ENCODE results near the gene CLMN. TPM values are rescaled to one million over a fixed set of nuclear protein-coding genes. Genes with fewer than 3 reads are reported as not detected.

The CLMN gene
- 4.5 and 9.6 TPM in 2 replicates for total RNA-seq

- TF ChIP-seq CTCF (conservative IDR thresholded peaks at IDR 0.05; ENCODE audit: low read depth, low read length): no peak
- peak within 1 kb of the TSS; percentile 85 for H3K4me3 ChIP-seq (ENCODE audit: low read depth, low read length)
- no peak for DNase-seq (ENCODE audit: low read depth)
Observed at GRCh38 chr14:95319312-95320077, at the start of gene CLMN. CLMN (minus strand) TSS chr14:95319908; CDS start chr14:95319792, 116 bp downstream.

DNA sequence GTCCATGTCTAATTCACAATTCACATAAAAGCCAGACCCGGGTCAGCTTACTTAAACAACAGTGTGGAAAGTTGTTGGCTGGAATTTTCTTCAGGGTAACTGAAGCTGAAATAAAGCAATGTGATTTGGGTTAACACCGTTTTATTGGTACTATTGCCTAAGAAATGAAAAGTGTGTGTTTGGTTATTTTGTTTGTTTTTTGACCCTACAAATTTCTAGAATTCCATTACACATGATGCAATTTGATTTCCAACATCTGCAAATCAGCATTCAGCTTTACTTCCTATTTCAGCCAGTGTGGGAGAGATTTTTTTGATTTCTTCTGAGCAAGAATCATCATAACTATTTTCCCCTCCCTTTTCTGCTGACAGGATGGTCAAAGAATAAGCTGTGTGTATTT is 45.7 kb upstream of the CLMN start:
- TF ChIP-seq CTCF (conservative IDR thresholded peaks at IDR 0.05; ENCODE audit: low read depth, low read length): no peak
- no peak overlapping the region for H3K4me3 ChIP-seq (ENCODE audit: low read depth, low read length)
- no peak for DNase-seq (ENCODE audit: low read depth)

GRCh38 chr14:95364481-95365209 is 44.9 kb upstream of the CLMN start:
- H3K4me3 ChIP-seq (ENCODE audit: low read depth, low read length): no peak overlapping the region
- no peak for TF ChIP-seq CTCF (conservative IDR thresholded peaks at IDR 0.05; ENCODE audit: low read depth, low read length)
- DNase-seq (ENCODE audit: low read depth): no peak

- H3K4me3 ChIP-seq (ENCODE audit: low read depth, low read length): no peak overlapping the region
- no peak for TF ChIP-seq CTCF (conservative IDR thresholded peaks at IDR 0.05; ENCODE audit: low read depth, low read length)
Observed at GRCh38 chr14:95363468-95363954, 43.8 kb upstream of the CLMN start.

GRCh38 chr14:95362138-95362494 is 42.4 kb upstream of the CLMN start:
- TF ChIP-seq CTCF (conservative IDR thresholded peaks at IDR 0.05; ENCODE audit: low read depth, low read length): no peak
- no peak for DNase-seq (ENCODE audit: low read depth)
- H3K4me3 ChIP-seq (ENCODE audit: low read depth, low read length): peak overlapping the region; percentile 15

More at GRCh38 chr14:95363468-95363954, 43.8 kb upstream of the CLMN start:
- no peak for DNase-seq (ENCODE audit: low read depth)

DNA sequence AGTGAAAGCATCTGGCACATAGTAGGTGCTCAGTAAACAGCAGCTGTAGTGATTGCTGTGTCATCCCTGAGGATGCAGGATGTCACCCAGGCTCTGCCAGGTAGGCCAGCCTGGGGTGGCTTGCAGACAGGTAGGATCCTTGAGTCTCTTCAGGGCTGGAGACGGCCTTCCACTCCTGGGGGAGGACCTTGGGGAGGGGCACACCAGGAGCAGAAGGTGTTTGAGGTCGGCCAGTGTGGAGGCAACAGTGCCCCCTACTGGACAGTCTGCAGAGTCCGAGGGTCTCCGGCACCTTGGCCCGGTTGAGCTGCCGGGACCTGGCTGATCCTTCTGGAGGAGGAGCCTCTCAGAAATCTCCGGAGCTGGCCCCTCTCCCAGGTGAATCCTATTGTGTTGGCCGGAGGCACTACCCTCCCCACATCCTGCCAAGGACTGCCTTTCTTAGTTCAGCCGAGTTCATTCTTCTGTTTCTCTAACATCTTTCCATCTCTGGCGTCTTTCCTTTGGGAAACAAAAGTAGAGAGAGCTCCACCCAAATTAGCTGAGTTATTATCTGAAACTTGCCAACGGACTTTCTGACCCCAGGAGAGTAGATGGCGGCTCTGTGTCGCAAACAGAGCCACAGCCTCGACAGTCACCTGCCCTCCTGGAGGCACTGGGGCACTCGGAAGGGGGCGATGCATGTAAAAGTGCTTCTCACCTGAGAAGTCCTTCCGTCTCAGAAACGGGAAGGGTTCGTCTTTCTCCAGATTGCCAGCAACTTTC is 41.8 kb upstream of the CLMN start:
- H3K4me3 ChIP-seq (ENCODE audit: low read depth, low read length): peak overlapping the region; percentile 15
- TF ChIP-seq CTCF (conservative IDR thresholded peaks at IDR 0.05; ENCODE audit: low read depth, low read length): peak; percentile 75
- DNase-seq (ENCODE audit: low read depth): no peak
